Activated CD4-positive, CD25-positive, alpha-beta regulatory T cell treated with anti-CD3 and anti-CD28 coated beads, Interleukin-2, amount 50 U/mL, for 24 hours (primary cell): ENCODE results near the gene DOCK7.
A peak's percentile ranks its signal among the peaks of the same experiment; 100 is the strongest.
"Not testable (repeated sequence)": the region's sequence is repeated elsewhere in the genome, so short reads cannot be mapped to it uniquely, and the experiment has no call there.

Source experiments
- ATAC-seq, 2 donors: fragments of 150-1000 bp; cut with Tn5 transposase; one replicate each; pipeline ENCODE4 v1.10.0; 2021; ENCODE audit warnings: mild to moderate bottlenecking in 1 of 2, moderate library complexity in 1 of 2

DOCK7 gene

GRCh38 chr1:62527346-62527745 is 160.8 kb downstream of the DOCK7 start:
- ATAC-seq, result not testable (repeated sequence)

DNA sequence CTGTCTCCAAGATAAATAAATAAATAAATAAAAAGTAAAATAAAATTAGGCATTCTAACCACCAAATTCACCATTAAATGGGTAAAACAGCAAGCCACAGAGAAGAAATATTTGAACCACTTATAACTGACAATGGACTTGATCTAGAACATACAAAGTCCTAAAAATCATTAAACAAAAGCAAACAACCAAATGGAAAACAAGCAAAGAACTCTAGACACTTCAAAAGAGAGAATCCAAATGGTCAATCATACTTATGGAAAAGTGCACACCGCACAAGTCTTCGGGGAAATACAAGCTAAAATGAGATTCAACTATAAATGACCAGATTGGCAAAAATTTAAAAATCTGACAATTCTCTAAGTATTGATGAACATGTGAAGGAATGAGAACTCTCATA is 164.3 kb downstream of the DOCK7 start:
- ATAC-seq, result no peak

DNA sequence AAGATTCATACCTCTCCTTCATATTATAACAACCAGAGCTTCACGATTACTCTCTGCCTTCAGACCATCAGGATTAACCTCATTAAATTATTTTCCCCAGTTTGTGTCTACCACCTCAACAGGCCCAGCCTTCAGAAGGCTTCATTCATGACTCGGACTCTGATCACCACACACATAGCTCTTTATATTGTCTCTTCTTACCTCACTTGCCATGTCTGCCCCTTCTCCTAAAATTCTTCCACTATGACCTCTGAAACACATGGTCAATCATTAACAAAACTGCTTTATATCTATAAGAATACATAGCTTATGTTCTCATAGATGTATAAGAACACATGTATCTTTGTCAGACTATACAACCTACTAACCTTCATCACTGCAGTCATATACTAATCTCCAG is 171.6 kb downstream of the DOCK7 start:
- ATAC-seq, result no peak

- no peak for ATAC-seq
These were observed 173.3 kb downstream of the DOCK7 start for GRCh38 chr1:62514746-62515423.

- ATAC-seq, result no peak
These were observed 175.2 kb downstream of the DOCK7 start for GRCh38 chr1:62513013-62513412.

- no peak for ATAC-seq
These were observed 179.2 kb downstream of the DOCK7 start for GRCh38 chr1:62509028-62509427.

DNA sequence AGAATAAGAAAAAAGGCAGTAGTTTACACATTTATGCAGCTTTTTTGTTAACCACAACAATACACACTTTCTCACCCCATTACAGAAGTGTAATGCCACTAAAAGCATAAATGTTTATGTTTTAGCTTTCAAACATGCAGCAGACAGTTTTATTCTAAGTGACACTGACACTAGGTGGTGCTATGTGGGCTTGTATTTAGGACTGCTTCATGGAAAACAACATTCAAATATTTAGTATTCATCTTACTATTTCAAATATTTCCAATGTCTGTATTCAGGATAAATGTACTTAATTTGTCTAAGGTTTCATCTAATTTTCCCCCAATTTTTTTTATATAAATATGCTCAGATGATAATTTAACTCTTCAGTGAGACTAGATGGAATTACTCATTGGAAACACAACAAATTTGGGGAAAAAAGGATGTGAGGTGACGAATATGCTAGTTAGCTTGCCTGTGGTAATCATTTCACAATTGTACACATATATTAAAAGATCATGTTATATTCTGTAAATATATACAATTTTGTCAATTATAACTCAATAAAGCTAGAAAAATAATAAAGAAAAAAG is 179.9 kb downstream of the DOCK7 start:
- no peak for ATAC-seq

DNA sequence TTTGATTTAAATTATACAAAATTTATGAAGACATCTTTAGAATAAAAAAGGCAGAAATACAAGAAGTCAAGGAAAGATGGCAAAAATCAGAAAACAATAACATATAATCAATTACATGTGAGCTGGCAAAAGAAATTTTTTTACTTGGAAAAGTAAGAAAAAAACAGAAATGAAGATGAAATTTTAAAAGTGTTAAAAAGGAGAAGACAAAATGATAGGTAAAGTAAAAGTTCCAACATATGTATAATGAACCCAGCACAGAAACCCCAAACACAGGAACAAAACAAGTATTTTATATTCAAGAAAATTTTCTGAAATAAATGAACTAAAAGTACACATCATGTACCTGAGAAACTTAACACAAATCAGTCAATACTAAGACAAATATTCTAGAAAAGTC is 188.0 kb downstream of the DOCK7 start:
- no peak for ATAC-seq

- ATAC-seq, result no peak
These were observed 194.0 kb downstream of the DOCK7 start for GRCh38 chr1:62494137-62494536.

DNA sequence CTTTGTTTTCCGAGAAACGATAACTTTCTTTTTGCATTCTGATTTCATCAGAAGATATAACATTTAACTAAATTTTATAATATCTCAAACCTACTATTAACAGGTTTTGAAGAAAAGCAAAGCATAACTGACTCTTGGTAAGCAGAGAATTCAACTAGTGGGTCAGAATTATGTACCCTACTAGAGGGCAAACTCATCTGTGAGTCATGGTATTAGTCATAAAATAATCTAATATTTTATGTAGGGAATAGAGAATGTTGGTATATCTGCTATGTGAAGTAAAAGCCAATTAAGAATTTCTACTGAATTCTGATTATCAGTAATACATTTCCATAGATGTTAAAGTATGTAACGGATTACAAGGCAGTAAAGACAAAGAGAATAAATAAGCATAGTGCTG is 194.5 kb downstream of the DOCK7 start:
- ATAC-seq, result no peak

- ATAC-seq, result no peak
These were observed 195.7 kb downstream of the DOCK7 start for GRCh38 chr1:62492521-62492920.

GRCh38 chr1:62487956-62488355 is 200.2 kb downstream of the DOCK7 start:
- ATAC-seq, result no peak

GRCh38 chr1:62484824-62485468 is 203.2 kb downstream of the DOCK7 start:
- ATAC-seq, result no peak

GRCh38 chr1:62481681-62482080 is 206.5 kb downstream of the DOCK7 start:
- ATAC-seq, result no peak

DNA sequence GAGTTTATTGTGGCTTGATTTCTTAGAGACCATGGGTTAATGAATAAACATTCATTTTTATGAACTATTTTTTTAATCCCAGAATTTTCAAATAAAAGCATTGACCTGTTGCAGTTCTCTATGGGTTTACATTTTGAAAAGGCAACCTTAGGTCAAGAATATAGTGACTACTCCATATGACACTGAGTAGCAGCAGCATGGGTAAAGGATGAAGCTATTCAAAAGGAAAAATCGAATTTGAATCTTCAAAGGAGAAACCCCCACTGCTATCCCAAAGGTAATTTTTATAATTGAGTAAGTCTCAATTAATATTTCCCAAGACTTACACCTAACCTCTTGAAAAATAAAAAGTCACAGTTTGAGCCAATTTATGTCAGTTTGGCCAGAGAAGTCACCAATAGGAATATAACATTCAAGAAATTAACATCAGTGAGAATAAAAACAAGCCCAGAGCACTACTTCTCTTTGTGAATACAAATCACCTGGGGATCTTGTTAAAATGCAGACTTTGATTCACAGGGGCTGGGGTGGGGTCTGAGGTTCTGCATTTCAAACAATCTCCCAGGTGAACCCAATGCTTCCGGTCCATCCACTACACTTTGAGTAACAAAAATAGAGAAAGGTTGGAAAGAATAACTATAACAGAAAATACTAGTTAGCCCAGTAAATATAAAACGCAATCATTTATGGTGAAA is 211.5 kb downstream of the DOCK7 start:
- ATAC-seq, result no peak

DNA sequence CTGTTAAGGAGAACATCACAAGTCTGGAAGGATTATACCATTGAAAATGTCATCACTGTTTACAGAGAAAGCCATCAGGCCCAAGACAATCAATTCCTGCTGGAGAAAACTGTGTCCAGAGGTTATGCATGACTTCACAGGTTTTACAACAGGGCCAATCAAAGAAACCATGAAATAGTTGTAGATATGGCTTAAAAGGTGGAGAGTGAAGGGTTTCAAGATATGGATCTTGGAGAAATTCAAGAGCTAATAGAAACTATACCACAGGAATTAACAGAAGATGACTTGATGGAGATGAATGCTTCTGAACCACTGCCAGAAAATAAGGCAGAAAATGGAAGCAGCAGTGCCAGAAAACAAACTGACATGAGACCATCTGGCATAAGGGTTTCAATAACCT is 221.1 kb downstream of the DOCK7 start:
- ATAC-seq, result no peak

DNA sequence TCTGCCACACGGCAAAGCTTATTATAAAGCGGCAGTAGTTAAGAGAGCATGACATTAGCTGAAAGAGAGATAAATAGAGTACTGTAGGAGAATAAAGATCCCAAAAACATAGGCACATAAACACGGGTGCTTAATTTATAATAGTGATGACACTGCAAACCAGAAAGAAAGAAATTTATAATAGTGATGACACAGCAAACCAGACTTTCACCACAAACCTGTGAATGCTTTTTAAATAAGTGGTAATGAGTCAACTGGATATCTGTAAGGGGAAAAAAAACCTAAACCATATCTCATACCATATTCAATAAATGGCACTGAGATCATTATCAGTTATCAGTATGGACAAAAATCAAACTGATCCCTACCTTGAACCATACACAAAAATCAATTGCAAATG is 225.8 kb downstream of the DOCK7 start:
- ATAC-seq, result peak; percentile 41 to 43

DNA sequence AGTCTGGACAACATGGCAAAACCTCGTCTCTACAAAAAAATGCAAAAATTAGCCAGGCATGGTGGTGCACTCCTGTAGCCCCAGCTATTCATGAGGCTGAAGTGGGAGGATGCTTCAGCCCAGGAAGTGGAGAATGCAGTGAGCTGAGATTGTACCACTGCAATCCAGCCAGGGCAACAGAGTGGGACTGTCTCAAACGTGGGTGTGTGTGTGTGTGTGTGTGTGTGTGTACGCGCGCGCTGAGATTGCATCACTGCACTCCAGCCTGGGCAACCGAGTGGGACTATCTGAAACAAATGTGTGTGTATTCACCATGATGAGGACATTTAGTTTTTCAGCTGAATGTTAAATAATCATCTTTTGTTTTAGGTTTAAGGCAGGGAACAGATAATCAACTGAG is 230.2 kb downstream of the DOCK7 start:
- no peak for ATAC-seq

DNA sequence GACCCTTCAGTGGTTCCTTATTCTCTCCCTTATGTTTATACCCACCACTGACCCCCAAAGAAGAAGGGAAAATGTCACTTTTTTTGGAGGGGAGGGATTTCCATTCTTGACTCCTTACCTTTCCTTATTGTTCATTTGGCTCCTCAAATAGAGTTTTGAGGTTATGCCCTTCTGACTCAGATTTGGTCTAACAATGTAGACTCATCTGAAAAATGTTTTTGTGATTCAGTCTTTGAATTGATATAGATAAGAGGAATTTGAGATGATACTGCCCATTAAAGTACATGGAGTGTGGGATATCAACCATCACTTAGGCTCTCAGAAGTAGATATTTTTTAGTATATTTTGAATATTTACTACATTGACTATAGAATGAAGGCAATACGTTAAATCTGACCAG is 235.2 kb downstream of the DOCK7 start:
- ATAC-seq, result no peak

- no peak for ATAC-seq
These were observed 237.9 kb downstream of the DOCK7 start for GRCh38 chr1:62450301-62450700.

DNA sequence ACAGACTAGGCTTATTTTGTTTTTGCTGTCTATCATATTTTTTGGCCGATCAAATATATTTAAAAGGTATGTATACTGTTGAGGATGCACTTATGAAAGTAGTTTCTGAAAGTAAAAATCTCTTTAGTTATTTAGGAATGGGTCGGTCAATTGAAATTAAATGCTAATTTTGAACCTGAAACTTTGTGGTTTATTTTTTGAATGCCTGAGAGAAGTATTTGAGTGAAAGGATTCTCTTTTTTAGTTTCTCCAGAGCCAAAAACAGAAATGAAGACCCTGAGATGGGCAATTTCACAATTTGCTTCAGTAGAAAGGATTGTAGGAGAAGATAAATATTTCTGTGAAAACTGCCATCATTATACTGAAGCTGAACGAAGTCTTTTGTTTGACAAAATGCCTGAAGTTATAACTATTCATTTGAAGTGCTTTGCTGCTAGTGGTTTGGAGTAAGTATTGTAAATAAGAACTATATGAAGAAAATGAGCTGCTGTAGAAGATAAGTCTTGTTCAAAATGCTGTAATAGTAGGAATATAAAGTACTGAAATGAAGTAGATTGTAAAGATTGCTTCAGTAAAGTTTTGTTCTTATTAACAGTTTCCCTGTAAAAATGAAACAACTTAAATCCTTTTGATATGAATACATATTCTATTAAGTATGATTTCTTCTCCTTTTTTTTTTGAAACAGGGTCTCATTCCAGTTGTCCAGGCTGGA is 239.8 kb downstream of the DOCK7 start:
- no peak for ATAC-seq

GRCh38 chr1:62444701-62445100 is 243.5 kb downstream of the DOCK7 start:
- ATAC-seq, result no peak
